Karpas-422 (cell line): ENCODE data around the gene ANKRD49. TPM values are rescaled to one million over a fixed set of nuclear protein-coding genes. Genes with fewer than 3 reads are reported as not detected.

ENCODE experiments used
- small RNA-seq: library from RNA; depleted of rRNA; stranded (forward); fragments of <200 nt; gene quantifications from one replicate; pipeline ENCODE3, GENCODE V24; 2014
- total RNA-seq: library from RNA; depleted of rRNA; stranded (reverse); fragments of >200 nt; shearing (Covaris generic); gene quantifications from 2 replicates; pipeline ENCODE4 v1.2.3, GENCODE V29; 2014; ENCODE audit warnings: low replicate concordance; rRNA removed

ANKRD49 gene
- total RNA-seq, 1 experiment from 2014 or later: 112 TPM

Small RNAs within 50 kb of the gene (small RNA-seq; reads per million reads assigned to genes)
- 0.75 reads per million, percentile 21 among the genes with 10 or more reads in this experiment for gene MIR548L

Other genes with a start within 250 kb of the ANKRD49 start
- gene IZUMO1R, start 189.4 kb upstream of the ANKRD49 start, total RNA-seq: not detected in 2 replicates
- 0.11 TPM in 1 of 2 replicates, not detected in the other for gene GPR83, start 92.6 kb upstream of the ANKRD49 start, total RNA-seq
- gene MRE11, start 140 bp upstream of the ANKRD49 start, total RNA-seq: 64.5 and 115 TPM in 2 replicates
- gene C11orf97, start 18.5 kb downstream of the ANKRD49 start, total RNA-seq: not detected in 2 replicates
- gene FUT4, start 49.9 kb downstream of the ANKRD49 start, total RNA-seq: 0.34 and 0.90 TPM in 2 replicates
- gene PIWIL4, start 73.4 kb downstream of the ANKRD49 start, total RNA-seq: 0.30 TPM in 1 of 2 replicates, not detected in the other